Left renal pelvis (tissue), 4 donors: ENCODE results near the gene ANTXR2. TPM values are rescaled to one million over a fixed set of nuclear protein-coding genes. Genes with fewer than 3 reads are reported as not detected.
"Not testable (repeated sequence)": the region's sequence is repeated elsewhere in the genome, so short reads cannot be mapped to it uniquely, and the experiment has no call there.

Experiments
- DNase-seq, 4 donors: peaks; one replicate each; pipeline ENCODE4 v3.0.0-alpha.2; 2013; ENCODE audit warnings: low read depth in 4 of 4, low spot score in 3 of 4
- polyA plus RNA-seq, 4 donors: library from polyadenylated mRNA; unstranded; fragments of 120-200 nt; gene quantifications; one replicate each; pipeline ENCODE4 v1.2.1, GENCODE V29; 2013; ENCODE audit not compliant: insufficient read length in 4 of 4

The ANTXR2 gene
- polyA plus RNA-seq, 4 donors = 55.2 to 86.9 (median 77.1) TPM

DNA sequence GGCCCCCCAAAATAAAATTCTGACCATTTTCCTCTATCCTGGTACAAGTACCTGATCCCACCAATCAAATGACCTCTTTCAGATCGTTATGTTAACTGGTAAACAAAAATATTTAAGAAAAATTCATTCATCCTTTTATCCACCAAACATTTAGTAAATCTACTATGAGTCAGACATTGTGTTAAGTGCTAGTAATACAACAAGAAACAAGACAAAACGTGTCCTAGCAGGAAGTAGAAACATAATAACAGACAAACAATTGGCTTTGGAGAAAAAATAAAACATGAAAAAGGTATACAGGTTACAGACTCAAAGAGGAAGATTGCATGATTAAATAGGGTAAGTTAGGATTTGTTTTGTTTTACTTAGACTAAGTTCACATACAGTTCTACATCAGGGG is 43.7 kb downstream of the ANTXR2 start:
- DNase-seq = no peak

DNA sequence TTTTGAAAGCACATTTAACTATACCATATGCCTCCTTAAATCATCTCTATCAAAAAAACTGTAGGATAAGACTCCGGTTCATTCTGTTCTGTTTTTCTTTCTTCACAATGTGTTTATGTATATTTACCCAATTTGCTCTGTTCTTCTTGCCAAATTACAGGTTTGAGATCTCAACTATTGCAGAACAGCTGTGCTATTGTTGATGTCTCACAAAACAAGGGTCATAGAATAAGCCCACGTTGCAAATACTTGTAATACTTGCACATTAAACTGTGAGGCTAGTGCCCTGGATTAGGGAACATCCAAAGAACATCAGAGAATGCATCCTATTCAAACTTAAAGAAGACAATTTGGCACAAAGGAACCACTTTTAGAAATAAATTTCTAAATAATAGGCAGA is 45.4 kb downstream of the ANTXR2 start:
- no peak for DNase-seq

DNA sequence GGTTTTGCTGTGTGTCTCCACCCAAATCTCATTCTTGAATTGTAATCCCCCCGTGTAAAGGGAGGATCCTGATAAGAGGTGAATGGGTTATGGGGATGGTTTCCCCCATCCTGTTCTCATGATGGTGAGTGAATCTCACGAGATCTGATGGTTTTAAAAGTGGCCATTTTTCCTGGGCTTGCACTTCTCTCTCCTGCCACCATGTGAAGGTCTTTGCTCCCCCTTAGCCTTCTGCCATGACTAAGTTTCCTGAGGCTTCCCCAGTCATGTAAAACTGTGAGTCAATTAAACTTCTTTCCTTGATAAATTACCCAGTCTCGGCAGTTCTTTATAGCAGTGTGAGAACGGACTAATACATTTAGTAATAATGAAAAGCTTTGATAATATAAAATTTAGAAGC is 46.9 kb downstream of the ANTXR2 start:
- no peak for DNase-seq

DNA sequence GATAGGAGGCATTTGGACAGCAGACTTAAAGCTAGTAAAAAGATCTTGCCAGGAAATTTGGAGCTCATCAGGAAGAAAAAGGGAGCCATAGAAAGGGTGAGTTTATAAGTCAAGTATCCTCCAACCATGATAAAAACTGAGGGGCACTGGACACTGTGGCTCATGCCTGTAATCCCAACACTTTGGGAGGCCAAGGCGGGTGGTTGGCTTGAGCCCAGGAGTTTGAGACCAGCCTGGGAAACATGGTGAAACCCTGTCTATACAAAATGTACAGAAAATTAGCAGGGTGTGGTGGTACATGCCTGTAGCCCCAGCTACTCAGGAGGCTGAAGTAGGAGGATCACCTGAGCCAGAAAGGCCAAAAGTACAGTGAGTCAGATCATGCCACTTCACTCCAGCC is 48.7 kb downstream of the ANTXR2 start:
- no peak for DNase-seq

DNA sequence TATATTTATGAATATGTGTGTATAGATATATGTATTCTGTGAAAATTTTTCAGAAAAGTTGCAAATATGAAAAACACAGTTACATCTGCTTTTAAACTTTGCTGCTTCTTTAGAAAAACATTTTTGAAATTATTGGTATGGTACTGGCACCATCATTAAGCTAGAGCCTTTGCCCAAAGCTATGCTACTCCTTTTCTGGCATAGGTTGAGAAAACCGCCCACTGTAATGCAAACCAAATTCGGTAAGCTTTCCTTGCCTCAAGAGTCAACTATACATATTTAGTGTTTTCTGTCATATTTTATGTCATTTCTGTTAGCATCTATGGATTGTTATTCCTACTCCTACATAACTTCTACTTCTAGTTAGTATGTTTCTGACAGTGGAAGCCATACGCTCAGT is 50.7 kb downstream of the ANTXR2 start:
- no peak for DNase-seq

DNA sequence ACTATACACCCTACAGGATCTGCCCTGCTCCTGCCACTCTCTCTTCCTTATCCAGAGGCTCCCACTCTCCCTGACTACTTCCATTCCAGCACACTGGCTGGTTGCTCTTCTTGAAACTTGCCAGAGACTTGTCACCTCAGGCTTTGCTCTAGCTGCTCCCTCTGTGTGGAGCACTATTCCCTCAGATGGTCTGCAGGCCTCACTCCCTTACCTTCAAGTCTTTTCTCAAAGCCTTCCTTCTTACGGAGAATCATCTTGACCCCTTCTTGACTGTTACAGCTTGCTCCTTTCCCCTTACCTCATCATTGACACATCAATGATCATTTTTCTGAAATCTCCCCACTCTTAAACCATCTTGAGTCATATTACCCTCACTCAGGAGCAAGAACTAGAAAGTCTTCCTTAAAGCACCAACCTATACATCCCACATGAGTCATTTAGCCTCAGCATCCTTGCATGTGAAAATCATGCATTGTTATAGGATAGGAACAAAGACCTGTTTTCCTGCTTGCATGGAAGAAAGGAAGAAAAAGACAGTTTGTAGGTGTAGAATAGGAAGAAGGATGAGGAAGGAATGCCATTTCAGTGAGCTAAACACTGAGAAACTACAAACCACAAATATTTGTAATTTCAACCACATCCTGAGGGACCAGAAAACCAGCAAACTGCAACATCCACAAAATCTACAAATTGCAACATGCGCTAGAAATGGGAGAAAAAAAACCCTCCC is 55.7 kb downstream of the ANTXR2 start:
- DNase-seq = no peak

DNA sequence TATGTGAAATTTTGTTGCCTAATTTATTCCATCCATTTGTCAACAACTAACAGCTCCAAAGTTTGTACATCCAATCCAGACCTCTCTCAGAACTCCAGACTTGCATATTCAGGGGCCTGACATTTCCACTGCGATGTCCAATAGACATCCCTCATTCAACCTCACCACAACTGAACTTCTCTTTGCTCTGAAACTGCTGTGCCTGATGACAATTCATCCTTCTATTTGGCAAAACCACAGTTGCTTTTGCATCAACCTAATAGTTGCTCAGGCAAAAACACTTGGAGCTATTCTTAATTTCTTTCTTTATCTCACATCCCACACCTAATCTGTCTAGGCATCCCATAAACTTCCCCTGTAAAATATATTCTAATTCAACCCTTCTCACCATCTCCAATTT is 56.5 kb downstream of the ANTXR2 start:
- no peak for DNase-seq

DNA sequence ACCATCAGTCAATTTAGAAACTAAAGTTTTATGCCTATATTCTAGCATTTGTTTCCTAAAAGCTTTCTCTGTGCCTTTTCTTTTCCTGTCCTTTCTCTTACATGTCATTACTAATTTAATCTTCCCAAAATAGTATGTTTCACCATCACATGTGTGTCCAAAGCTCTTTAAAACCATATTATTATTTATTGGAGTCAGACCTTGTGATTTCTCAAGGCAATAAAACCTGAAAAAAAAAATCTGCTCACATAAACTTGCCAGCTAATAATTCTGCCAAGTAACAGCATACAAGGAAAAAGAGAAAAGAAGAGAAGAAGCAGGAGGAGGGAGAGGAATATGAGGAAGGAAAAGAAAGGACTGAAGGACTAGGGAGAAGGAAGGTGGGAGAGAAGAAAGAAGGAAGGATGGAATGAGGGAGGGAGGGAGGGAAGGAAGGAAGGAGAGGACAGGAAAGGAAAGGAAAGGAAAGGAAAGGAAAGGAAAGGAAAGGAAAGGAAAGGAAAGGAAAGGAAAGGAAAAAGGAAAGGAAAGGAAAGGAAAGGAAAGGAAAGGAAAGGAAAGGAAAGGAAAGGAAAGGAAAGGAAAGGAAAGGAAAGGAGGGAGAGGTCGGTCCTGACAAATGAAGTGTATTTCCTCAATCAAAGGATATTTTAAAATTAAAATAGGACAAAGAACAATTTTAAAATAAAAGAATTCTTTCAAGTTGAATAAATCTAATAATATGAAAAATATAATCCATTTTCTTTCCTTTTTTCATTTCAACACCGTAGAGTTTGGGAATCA is 57.4 kb downstream of the ANTXR2 start:
- DNase-seq = no peak

DNA sequence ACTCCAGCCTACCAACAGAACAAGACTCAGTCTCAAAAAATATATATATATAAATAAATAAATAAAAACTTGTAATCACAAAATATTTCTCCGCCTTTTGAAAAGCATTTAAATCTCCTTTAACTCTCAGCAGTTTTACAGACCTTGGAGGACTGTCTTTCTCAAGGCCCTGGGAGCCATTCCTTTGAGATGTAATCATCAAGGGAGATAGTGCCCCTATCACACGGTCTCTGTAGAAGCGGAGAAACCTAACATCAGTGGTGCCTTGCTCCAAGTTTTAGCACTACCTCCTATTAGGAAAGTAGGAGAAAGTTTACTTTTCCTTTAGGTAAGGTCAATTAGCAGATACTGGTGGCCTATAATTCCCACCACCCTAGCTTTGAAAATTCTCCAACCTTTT is 58.5 kb downstream of the ANTXR2 start:
- no peak for DNase-seq

DNA sequence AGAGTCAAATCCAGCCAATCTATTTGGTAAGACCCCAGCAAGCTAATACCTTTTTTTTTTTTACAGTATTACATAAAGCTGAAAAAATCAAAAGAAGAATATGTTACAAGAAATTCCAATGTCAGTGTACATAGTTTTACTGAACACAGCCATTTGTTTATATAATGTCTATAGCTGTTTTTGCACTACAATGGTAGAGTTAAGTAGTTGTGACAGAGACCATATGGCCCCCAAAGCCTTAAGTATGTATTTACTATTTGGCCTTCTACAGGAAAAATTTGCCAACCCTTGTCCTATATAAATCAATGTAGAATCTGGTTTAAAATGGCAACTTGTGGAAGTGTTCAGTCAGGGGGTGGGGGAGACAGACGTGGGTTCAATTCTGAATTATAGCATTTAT is 60.7 kb downstream of the ANTXR2 start:
- DNase-seq = no peak

DNA sequence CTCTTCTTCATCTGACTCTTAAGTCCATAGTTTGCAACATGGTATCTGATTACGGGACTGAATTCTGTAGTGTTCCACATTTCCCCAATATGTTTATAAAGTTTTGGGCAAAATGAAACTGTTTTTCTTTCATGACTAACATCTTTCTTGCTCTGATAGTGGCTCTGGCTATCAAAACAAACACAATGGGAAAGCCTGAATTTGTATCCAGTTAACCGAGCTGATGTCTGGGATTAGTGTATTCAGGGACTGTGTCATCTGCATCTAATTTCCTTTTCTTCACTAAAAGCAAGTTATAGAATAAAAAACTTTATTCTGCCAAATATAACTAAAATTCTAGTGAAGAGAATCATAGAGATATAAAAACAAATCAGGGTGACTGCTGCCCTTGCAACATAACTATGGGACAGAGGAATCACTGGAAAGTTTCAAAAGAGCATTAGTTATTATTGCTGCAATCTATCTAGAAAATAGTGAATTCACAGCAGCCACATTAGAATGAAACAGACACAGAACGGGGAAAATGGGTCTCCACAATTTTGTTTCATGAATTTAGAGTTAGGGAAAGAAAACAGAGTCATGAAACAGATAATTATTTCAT is 61.3 kb downstream of the ANTXR2 start:
- no peak for DNase-seq

DNA sequence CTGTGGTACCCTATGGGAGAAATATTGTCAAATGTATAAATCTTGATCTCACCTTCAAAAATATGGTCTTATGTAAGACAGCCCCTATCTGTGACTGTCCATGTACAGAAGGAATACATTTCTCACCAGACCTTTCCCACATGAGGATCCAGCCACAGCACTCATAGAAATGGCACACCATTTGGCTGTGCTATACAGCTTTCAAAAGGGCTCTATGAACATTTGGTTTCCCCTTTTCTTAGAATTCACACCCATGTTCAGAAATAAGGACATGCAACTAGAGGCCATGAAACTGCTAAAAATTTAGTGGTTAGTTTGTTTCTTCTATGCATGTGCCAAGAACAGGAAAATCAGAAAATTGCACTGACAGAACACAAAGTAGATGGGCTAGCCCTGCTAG is 62.7 kb downstream of the ANTXR2 start:
- no peak for DNase-seq

DNA sequence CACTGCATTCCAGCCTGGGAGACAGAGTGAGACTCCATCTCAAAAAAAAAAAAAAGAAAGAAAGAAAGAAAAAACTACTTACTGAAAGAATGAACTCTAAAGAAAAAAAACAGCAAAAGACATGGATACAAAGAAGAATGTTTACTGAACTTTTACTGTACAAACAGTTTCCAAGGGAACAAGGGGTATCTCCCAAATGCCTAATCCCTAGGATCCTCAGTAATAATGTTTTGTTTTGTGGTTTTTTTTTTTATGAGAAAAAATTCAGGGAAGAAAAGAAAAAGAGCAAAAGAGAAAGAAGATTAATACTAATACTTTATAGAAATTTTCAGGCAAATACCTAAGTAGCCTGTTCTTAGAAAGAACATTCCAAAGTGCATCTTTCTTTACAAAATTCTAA is 63.2 kb downstream of the ANTXR2 start:
- no peak for DNase-seq

DNA sequence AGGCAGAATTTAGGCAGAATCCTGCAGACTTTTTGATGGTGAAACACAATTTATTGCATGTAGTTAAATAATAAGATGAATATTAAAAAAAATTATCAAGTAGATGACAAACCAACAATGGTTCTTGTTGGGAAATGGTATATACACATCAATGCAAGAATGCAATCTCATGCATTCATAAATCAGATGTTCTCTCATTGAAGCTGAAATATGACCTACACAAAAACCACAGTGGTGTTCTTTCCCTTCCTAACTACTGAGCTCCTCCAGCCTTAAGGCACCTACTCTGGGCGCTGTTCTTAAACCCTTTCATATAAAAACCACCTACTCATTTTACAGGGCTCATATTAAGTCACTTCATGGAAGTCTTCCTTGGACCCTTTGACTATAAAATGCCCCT is 64.1 kb downstream of the ANTXR2 start:
- no peak for DNase-seq

DNA sequence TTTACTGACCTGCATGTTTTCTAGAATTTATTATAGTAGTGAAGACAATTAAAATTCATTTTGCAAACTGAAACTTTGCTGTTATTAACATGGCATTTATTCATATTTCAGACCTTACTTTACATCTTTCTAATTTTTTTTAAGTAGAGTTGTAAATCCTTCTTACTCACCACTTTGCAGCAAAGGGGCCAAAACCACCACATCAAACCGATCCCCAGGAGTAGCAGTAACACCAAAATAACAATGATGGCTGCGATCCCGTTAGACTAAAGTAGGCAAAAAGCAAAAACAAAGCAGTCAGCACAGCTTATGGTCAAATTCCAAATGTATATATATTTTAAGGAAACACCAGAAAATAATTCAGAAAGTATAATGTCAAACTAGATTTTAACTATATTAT is 64.7 kb downstream of the ANTXR2 start:
- DNase-seq = no peak

DNA sequence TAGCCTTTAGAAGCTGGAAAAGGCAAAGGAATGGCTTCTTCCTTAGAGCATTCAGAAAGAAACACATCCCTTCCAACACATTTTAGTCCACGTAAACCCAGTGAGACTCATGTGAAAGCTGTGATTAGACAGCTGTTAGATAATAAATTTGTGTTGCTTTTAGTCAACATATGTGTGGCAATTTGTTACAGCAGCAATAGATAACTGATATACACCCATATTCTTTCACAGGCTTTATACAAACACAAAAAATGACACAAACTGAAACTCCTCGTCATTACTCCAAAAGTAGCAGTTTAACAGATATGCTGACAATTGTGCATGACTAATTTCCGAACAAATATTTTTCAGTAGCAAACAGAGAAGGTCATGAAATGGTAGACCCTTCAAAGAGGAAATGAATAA is 65.3 kb downstream of the ANTXR2 start:
- DNase-seq = no peak

DNA sequence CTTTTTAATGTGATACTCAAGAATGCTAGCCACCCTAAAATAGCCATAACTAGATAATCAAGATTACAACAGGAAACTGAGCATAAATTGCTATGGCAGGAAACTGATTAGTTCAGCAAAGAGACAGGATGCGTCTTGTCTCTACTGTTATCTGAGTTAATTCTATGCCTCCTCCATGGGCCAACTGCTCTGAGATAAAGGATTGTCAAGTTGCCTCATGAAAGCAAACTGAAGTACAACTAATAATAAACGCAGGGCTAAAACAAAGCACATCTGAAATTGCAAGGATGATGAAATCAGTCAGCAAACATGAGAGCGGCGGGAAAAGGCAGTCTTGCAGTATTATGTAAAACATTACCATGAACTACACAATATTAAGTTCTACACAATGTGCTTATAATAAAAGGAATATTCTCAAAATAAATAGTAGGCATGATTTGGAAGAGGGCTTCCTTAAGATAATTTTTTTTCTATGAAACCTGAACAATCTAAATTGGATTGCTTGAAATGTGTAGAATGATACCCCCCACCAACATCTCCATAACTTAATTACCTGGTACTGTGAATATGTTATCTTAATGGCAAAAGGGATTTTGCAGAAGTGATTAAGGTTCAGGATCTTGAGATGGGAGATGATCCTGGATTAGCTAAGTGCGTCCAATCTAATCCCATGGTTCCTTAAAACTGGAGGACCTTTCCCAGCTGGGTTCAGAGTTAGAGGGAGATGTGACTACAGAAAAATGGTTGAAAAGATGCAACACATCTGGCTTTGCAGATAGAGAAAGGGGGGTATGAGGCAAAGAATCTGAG is 65.9 kb downstream of the ANTXR2 start:
- DNase-seq = no peak

DNA sequence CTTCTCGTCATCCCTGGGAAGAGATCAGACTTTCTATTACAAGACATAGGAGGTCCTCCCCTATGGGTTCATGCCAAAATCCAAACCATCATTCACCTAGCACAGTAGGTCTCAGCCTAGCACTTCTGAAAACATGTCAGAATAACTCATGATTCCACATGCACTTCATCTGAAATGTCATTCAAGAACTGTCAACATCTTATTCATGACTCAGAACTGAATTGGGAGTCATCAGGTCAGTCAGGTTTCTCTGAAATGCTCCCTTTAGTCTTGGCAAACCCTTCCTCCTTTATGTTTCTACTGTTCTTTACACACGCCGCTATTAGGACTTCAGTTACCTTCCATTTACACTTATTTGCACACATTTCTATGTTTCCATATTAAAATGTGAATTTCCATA is 67.2 kb downstream of the ANTXR2 start:
- DNase-seq = no peak

DNA sequence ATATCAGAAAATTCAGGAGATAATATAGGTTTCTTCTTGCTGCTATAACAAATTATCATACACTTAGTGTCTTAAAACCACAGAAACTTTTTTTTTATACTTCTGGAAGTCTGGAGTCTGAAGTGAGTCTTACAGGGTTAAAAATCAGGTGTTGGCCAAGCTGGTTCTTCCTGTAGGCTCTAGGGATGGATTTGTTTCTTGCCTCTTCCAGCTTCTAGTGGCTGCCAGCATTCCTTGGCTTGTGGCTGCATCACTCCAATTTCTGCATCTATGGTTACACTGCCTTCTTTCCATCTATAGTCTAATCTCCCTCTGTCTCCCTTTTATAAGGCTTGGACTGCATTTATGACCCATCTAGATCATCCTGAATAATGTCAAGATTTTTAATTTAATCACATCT is 68.7 kb downstream of the ANTXR2 start:
- DNase-seq = no peak

DNA sequence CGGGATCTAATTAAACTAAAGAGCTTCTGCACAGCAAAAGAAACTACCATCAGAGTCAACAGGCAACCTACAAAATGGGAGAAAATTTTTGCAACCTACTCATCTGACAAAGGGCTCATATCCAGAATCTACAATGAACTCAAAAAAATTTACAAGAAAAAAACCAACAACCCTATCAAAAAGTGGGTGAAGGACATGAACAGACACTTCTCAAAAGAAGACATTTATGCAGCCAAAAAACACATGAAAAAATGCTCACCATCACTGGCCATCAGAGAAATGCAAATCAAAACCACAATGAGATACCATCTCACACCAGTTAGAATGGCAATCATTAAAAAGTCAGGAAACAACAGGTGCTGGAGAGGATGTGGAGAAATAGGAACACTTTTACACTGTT is 70.5 kb downstream of the ANTXR2 start:
- not testable (repeated sequence) for DNase-seq

DNA sequence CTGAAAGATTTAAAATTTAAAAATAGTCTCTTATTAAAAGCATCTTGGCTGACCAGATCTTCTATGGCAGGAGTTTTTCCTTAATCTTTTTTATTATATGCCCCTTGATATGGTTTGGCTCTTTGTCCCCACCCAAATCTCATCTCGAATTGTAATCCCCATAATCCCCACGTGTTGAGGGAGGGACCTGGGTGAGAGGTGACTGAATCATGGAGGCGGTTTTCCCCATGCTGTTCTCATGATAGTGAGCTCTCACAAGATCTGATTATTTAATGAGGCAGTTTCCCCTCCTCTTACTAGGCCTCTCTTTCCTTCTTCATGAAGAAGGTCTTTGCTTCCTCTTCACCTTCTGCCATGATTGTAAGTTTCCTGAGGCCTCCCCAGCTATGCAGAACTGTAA is 74.0 kb downstream of the ANTXR2 start:
- not testable (repeated sequence) for DNase-seq
